Effector memory CD4-positive, alpha-beta T cell (primary cell): Measurements from ENCODE around the gene CRACDL.

ENCODE experiments used
- DNase-seq, 3 donors: peaks; one replicate each; pipeline ENCODE4 v3.0.0-alpha.2; 2020
- H3K27ac ChIP-seq: 2 replicates; pipeline ENCODE4 v1.7.0; 2013; ENCODE audit warnings: mild to moderate bottlenecking, low read length, moderate library complexity; ENCODE audit not compliant: insufficient read depth, poor library complexity, severe bottlenecking
- H3K27me3 ChIP-seq: replicated peaks from 2 replicates; pipeline ENCODE4 v1.7.0; 2013; ENCODE audit warnings: mild to moderate bottlenecking, low read length; ENCODE audit not compliant: insufficient read depth, control insufficient read depth, poor library complexity, severe bottlenecking
- H3K36me3 ChIP-seq: 2 replicates; pipeline ENCODE4 v1.7.0; 2013; ENCODE audit warnings: mild to moderate bottlenecking, low read length, moderate library complexity; ENCODE audit not compliant: control insufficient read depth, insufficient read depth
- H3K4me1 ChIP-seq: 2 replicates; pipeline ENCODE4 v1.7.0; 2013; ENCODE audit warnings: low read length, mild to moderate bottlenecking; ENCODE audit not compliant: control insufficient read depth, insufficient read depth, poor library complexity, severe bottlenecking
- H3K4me3 ChIP-seq: 2 replicates; pipeline ENCODE4 v1.7.0; 2013; ENCODE audit warnings: low read length, low read depth, mild to moderate bottlenecking; ENCODE audit not compliant: insufficient read depth, poor library complexity, severe bottlenecking
- H3K9me3 ChIP-seq: 2 replicates; pipeline ENCODE4 v1.7.0; 2013; ENCODE audit warnings: mild to moderate bottlenecking, low read length, moderate library complexity; ENCODE audit not compliant: control insufficient read depth

Gene CRACDL

GRCh38 chr2:98839292-98839691 lies 96.7 kb downstream of the CRACDL start:
- no peak overlapping the region for H3K4me3 ChIP-seq

GRCh38 chr2:98835831-98836385 lies 100.1 kb downstream of the CRACDL start:
- Histone ChIP-seq H3K9me3 (no peaks in the 10 kb centered on the region), H3K4me3 (no peak overlapping the region), H3K27ac (peak overlapping the region; percentile 69), H3K4me1 (peaks cover 31% of the 10 kb centered on the region), H3K36me3 (no peaks in the 10 kb centered on the region), H3K27me3 (no peaks in the 10 kb centered on the region)
- DNase-seq, result peak; percentile 43 to 67 (median 51)

More at GRCh38 chr2:98839292-98839691, 96.7 kb downstream of the CRACDL start:
- Histone ChIP-seq H3K4me1 (peaks cover 17% of the 10 kb centered on the region), H3K9me3 (no peaks in the 10 kb centered on the region), H3K27me3 (no peaks in the 10 kb centered on the region), H3K27ac (no peak overlapping the region), H3K36me3 (no peaks in the 10 kb centered on the region)
- no peak for DNase-seq

- no peak for DNase-seq
- peaks cover 51% of the 10 kb centered on the region for H3K4me1 ChIP-seq
Measured at GRCh38 chr2:98833917-98834263, 102.1 kb downstream of the CRACDL start.

GRCh38 chr2:98833172-98833916 lies 102.7 kb downstream of the CRACDL start:
- Histone ChIP-seq H3K4me1 (peaks cover 56% of the 10 kb centered on the region), H3K27ac (no peak overlapping the region), H3K9me3 (no peaks in the 10 kb centered on the region), H3K27me3 (no peaks in the 10 kb centered on the region), H3K36me3 (no peaks in the 10 kb centered on the region), H3K4me3 (no peak overlapping the region)
- DNase-seq, result no peak

More at GRCh38 chr2:98833917-98834263, 102.1 kb downstream of the CRACDL start:
- H3K27me3 ChIP-seq, result no peaks in the 10 kb centered on the region
- no peaks in the 10 kb centered on the region for H3K36me3 ChIP-seq
- H3K27ac ChIP-seq, result no peak overlapping the region
- no peak overlapping the region for H3K4me3 ChIP-seq
- no peaks in the 10 kb centered on the region for H3K9me3 ChIP-seq

GRCh38 chr2:98832172-98832571 lies 103.9 kb downstream of the CRACDL start:
- Histone ChIP-seq H3K9me3 (no peaks in the 10 kb centered on the region), H3K27ac (no peak overlapping the region), H3K4me3 (no peak overlapping the region), H3K36me3 (no peaks in the 10 kb centered on the region), H3K27me3 (no peaks in the 10 kb centered on the region), H3K4me1 (peaks cover 66% of the 10 kb centered on the region)
- DNase-seq, result no peak

- Histone ChIP-seq H3K27me3 (no peaks in the 10 kb centered on the region), H3K4me3 (no peak overlapping the region), H3K27ac (no peak overlapping the region), H3K9me3 (no peaks in the 10 kb centered on the region), H3K4me1 (peaks cover 57% of the 10 kb centered on the region), H3K36me3 (no peaks in the 10 kb centered on the region)
- no peak for DNase-seq
Measured at GRCh38 chr2:98830571-98831145, 105.4 kb downstream of the CRACDL start.

GRCh38 chr2:98829581-98830270 lies 106.3 kb downstream of the CRACDL start:
- Histone ChIP-seq H3K27ac (peak overlapping the region; percentile 41), H3K9me3 (no peaks in the 10 kb centered on the region), H3K27me3 (no peaks in the 10 kb centered on the region), H3K36me3 (no peaks in the 10 kb centered on the region), H3K4me3 (no peak overlapping the region), H3K4me1 (peaks cover 49% of the 10 kb centered on the region)
- DNase-seq, result no peak

GRCh38 chr2:98828793-98829371 lies 107.1 kb downstream of the CRACDL start:
- no peak for DNase-seq
- peak overlapping the region; percentile 41 for H3K27ac ChIP-seq
- H3K27me3 ChIP-seq, result no peaks in the 10 kb centered on the region
- no peak overlapping the region for H3K4me3 ChIP-seq
- H3K4me1 ChIP-seq, result peaks cover 49% of the 10 kb centered on the region
- no peaks in the 10 kb centered on the region for H3K9me3 ChIP-seq
- no peaks in the 10 kb centered on the region for H3K36me3 ChIP-seq

GRCh38 chr2:98828369-98828744 lies 107.7 kb downstream of the CRACDL start:
- Histone ChIP-seq H3K9me3 (no peaks in the 10 kb centered on the region), H3K27ac (peak overlapping the region; percentile 23), H3K4me1 (peaks cover 50% of the 10 kb centered on the region), H3K27me3 (no peaks in the 10 kb centered on the region), H3K36me3 (no peaks in the 10 kb centered on the region), H3K4me3 (no peak overlapping the region)
- DNase-seq, result no peak
